IPS-NIHi7 (cell line): ENCODE measurements around the gene ZNF300.
"Not testable (repeated sequence)": the region's sequence is repeated elsewhere in the genome, so short reads cannot be mapped to it uniquely, and the experiment has no call there.

Experiments used
- DNase-seq: peaks from one replicate; pipeline ENCODE4 v3.0.0; 2012; ENCODE audit warnings: mixed read lengths; ENCODE audit errors: extremely low spot score

The ZNF300 gene

DNA sequence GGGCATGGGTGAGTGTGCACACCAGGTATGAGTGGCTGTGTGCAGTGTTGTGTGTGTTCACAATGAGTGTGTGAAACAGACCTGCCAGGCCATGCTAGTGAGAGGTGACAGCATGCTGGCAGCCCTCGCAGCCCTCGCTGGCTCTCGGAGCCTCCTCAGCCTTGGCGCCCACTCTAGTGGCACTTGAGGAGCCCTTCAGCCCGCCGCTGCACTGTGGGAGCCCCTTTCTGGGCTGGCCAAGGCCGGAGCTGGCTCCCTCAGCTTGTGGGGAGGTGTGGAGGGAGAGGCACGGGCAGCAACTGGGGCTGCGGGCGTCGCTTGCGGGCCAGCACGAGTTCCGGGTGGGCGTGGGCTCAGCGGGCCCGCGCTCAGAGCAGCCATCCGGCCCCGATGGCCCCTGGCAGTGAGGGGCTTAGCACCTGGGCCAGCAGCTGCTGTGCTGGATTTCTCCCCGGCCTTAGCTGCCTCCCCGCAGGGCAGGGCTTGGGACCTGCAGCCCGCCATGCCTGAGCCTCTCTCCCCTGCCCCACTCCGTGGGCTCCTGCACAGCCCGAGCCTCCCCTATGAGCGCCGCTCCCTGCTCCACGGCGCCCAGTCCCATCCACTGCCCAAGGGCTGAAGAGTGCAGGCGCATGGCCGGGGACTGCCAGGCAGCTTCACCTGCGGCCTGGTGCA, 59.5 kb downstream of the ZNF300 start:
- DNase-seq: not testable (repeated sequence)
